ENCODE results near the gene GABRA1.

DNA sequence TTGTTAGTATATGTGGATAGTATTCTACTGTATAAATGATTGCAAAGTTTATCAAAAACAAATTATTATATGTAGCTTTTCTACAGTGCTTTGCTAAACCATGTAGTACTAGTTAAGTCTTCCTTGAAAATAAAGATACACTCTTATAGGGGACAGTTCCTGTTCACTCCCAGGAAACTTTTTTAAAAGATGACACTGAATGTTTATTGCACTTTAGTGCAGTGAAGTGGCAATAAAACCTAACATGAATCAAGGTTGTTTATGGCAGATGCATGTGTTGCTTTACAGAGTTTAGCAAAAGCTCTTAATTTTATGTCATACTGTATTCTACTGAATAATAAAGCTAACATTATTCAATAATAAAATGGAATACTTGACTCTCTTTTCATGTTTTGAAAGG lies 51.7 kb downstream of the GABRA1 start:
- TF ChIP-seq, protein P1, sequence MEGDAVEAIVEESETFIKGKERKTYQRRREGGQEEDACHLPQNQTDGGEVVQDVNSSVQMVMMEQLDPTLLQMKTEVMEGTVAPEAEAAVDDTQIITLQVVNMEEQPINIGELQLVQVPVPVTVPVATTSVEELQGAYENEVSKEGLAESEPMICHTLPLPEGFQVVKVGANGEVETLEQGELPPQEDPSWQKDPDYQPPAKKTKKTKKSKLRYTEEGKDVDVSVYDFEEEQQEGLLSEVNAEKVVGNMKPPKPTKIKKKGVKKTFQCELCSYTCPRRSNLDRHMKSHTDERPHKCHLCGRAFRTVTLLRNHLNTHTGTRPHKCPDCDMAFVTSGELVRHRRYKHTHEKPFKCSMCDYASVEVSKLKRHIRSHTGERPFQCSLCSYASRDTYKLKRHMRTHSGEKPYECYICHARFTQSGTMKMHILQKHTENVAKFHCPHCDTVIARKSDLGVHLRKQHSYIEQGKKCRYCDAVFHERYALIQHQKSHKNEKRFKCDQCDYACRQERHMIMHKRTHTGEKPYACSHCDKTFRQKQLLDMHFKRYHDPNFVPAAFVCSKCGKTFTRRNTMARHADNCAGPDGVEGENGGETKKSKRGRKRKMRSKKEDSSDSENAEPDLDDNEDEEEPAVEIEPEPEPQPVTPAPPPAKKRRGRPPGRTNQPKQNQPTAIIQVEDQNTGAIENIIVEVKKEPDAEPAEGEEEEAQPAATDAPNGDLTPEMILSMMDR (IDR thresholded peaks at IDR 0.05 in 2 of 3, conservative IDR thresholded peaks at IDR 0.05 in 1 of 3; ENCODE audit: borderline replicate concordance in 1 of 3, insufficient read depth in 1 of 3, low read depth in 2 of 3, low read length in 2 of 3), result no peak
- TF ChIP-seq ZFX (IDR thresholded peaks at IDR 0.05) (no peak), RAD21 (IDR thresholded peaks at IDR 0.05; ENCODE audit: low read depth) (no peak), POLR2AphosphoS5 (IDR thresholded peaks at IDR 0.05; ENCODE audit: low read depth, low read length) (no peak), SP1 (IDR thresholded peaks at IDR 0.05; ENCODE audit: low read depth) (no peak), POLR2A (IDR thresholded peaks at IDR 0.05; ENCODE audit: borderline replicate concordance, extremely low read depth, insufficient read depth, insufficient read length) (no peak), MAX (IDR thresholded peaks at IDR 0.05) (no peak), CEBPB (IDR thresholded peaks at IDR 0.05; ENCODE audit: low read depth) (no peak), EZH2 (IDR thresholded peaks at IDR 0.05) (no peak), YY1 (IDR thresholded peaks at IDR 0.05; ENCODE audit: extremely low read depth, insufficient replicate concordance, low read depth, low read length) (no peak), EGR1 (IDR thresholded peaks at IDR 0.05; ENCODE audit: low read depth) (no peak), ZBTB33 (IDR thresholded peaks at IDR 0.05; ENCODE audit: extremely low read depth, insufficient replicate concordance, low read length) (no peak)
- TF ChIP-seq, protein P2, sequence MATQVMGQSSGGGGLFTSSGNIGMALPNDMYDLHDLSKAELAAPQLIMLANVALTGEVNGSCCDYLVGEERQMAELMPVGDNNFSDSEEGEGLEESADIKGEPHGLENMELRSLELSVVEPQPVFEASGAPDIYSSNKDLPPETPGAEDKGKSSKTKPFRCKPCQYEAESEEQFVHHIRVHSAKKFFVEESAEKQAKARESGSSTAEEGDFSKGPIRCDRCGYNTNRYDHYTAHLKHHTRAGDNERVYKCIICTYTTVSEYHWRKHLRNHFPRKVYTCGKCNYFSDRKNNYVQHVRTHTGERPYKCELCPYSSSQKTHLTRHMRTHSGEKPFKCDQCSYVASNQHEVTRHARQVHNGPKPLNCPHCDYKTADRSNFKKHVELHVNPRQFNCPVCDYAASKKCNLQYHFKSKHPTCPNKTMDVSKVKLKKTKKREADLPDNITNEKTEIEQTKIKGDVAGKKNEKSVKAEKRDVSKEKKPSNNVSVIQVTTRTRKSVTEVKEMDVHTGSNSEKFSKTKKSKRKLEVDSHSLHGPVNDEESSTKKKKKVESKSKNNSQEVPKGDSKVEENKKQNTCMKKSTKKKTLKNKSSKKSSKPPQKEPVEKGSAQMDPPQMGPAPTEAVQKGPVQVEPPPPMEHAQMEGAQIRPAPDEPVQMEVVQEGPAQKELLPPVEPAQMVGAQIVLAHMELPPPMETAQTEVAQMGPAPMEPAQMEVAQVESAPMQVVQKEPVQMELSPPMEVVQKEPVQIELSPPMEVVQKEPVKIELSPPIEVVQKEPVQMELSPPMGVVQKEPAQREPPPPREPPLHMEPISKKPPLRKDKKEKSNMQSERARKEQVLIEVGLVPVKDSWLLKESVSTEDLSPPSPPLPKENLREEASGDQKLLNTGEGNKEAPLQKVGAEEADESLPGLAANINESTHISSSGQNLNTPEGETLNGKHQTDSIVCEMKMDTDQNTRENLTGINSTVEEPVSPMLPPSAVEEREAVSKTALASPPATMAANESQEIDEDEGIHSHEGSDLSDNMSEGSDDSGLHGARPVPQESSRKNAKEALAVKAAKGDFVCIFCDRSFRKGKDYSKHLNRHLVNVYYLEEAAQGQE (IDR thresholded peaks at IDR 0.05; ENCODE audit: low read depth), result no peak
